Central memory CD8-positive, alpha-beta T cell (primary cell): ENCODE data around the gene USPL1.
A peak's percentile ranks its signal among the peaks of the same experiment; 100 is the strongest.

ENCODE experiments used
- ATAC-seq: fragments of 150-1000 bp; cut with Tn5 transposase; replicated peaks from 2 replicates; pipeline ENCODE4 v1.10.0; 2022; ENCODE audit warnings: mild to moderate bottlenecking, moderate FRiP score, moderate number of reproducible peaks; ENCODE audit not compliant: poor library complexity, severe bottlenecking; ENCODE audit errors: extremely low read depth
- DNase-seq, 2 donors: peaks; one replicate each; pipeline ENCODE4 v3.0.0; 2021; ENCODE audit warnings: low spot score in 2 of 2
- H3K27ac Mint-ChIP-seq: one replicate; pipeline ENCODE4 v1.8.0; 2022; ENCODE audit warnings: low read depth, mild to moderate bottlenecking, moderate library complexity, mixed read lengths
- H3K27me3 Mint-ChIP-seq: one replicate; pipeline ENCODE4 v1.8.0; 2022; ENCODE audit warnings: mixed read lengths
- H3K36me3 Mint-ChIP-seq: one replicate; pipeline ENCODE4 v1.8.0; 2022; ENCODE audit warnings: mild to moderate bottlenecking, moderate library complexity, mixed read lengths; ENCODE audit not compliant: insufficient read depth
- H3K4me1 Mint-ChIP-seq: one replicate; pipeline ENCODE4 v1.8.0; 2022; ENCODE audit warnings: mixed read lengths
- H3K4me3 Mint-ChIP-seq: one replicate; pipeline ENCODE4 v1.8.0; 2022; ENCODE audit warnings: mild to moderate bottlenecking, moderate library complexity, mixed read lengths
- H3K9me3 Mint-ChIP-seq: one replicate; pipeline ENCODE4 v1.8.0; 2022; ENCODE audit warnings: mixed read lengths

The USPL1 gene

DNA sequence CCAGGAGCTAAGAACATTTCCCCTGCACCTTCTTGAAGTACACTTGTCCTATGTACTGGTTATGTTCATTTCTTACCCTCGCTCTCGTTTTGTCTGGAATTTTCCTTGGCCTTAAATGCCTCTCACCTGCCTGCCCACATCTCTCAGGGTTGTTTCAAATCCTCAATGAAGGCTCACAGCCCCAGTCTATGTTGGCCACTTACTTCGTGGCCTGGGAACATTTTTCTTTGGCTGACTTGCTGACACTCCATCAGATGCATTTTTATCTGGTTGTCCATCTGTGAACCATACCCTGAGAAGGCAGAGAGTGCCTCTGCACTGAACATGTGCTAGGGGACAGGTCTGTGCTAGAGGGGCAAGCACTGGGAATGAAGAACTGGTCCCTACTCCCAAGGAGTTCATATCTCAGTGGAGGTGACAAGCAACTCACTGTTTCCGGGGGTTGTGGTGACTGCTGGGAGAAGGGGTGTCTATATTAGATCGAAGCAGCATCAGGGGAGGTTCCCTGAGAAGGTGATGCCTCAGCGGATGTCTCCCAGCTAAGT, 53.6 kb downstream of the USPL1 start:
- Mint-ChIP-seq H3K4me1 (peaks cover 17% of the 10 kb centered on the region), H3K27ac (no peak overlapping the region), H3K4me3 (no peak overlapping the region), H3K9me3 (no peaks in the 10 kb centered on the region), H3K27me3 (no peaks in the 10 kb centered on the region), H3K36me3 (peaks cover 16% of the 10 kb centered on the region)
- DNase-seq (no peak), ATAC-seq (no peak)

DNA sequence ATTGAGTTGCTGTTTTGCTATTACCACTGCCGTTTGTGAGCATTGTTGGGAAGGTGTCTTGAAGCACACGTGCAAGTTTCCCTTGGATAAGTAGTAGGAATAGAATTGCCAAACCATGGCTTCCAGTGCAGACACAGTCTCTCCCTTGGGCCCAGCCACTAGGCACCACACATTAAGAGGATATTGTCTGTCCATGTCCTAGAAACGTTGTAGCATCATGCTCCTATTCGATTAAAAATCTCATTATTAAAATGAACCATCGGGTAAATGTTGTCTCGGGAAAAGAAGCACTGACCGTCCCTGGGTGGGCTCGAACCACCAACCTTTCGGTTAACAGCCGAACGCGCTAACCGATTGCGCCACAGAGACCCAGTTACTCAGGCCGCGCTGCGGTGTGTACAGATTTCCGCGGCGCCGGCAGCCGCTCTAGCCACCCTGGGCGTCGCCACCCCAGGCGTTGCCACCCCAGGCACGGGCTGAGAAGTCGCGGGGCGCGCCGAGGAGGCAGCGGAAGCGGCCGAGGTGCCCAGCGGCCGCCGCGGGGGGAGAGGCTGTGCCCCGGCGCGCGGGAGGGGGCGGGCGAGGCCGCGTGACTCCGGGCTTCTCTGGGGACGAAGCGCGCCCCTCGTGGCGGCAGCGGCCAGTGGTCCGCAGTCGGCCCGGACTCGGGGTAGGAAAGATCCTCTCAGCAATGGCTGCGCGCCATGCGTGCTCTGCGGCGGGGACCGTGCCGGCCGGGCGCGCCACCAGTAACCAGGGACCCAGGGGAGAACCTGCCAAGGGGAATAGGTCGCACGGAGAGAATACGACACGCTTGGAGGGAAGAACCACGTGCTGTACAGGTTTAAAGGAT, 56.2 kb downstream of the USPL1 start:
- peak; percentile 94 for ATAC-seq
- peak; percentile 93 to 94 for DNase-seq
- H3K4me3 Mint-ChIP-seq: peak overlapping the region; percentile 81
- H3K36me3 Mint-ChIP-seq: peaks cover 16% of the 10 kb centered on the region
- peak overlapping the region; percentile 99 for H3K27ac Mint-ChIP-seq
- no peaks in the 10 kb centered on the region for H3K9me3 Mint-ChIP-seq
- H3K4me1 Mint-ChIP-seq: peaks cover 17% of the 10 kb centered on the region
- H3K27me3 Mint-ChIP-seq: no peaks in the 10 kb centered on the region

DNA sequence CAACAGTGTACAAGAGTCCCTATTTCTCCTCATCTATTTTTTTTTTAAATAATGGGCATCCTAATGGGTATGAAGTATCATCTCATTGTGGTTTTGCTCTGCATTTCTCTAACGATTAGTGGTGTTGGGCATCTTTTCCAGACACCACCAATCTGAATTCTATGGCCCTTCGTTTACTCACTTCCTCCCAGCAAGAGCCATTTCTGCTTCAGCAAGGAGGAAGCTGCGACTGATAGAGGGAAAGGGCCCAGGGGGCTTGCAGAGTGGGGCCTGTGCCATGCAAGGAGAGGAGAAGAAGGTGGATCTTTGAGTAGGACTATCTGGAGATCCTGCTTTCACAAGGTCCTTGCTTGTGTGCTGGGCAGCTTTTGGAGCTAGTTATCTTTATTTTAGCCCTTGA, 58.0 kb downstream of the USPL1 start:
- H3K27me3 Mint-ChIP-seq: no peaks in the 10 kb centered on the region
- ATAC-seq: no peak
- no peak overlapping the region for H3K27ac Mint-ChIP-seq
- H3K9me3 Mint-ChIP-seq: no peaks in the 10 kb centered on the region
- peaks cover 16% of the 10 kb centered on the region for H3K36me3 Mint-ChIP-seq
- H3K4me3 Mint-ChIP-seq: peak overlapping the region; percentile 36
- no peak for DNase-seq
- H3K4me1 Mint-ChIP-seq: peaks cover 25% of the 10 kb centered on the region

DNA sequence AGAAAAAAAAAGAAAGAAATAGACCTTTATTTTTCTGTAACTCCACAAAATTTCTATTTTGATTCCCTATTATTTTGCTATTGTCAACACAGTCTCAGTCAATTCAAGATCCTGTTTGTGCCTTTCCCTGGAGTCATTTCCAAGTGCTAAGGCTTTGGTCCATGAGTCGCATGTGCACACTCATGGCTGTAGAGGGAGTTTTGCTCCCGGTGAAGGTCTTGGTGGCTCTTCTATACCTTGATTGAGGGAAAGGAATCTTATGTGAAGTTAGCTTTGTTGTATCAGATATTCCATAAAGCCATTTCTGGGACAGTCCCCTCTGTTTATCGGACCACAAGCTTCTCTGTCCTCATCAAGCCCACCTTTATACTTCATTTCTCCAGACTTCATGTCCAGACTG, 59.0 kb downstream of the USPL1 start:
- Mint-ChIP-seq H3K36me3 (peaks cover 16% of the 10 kb centered on the region), H3K9me3 (no peaks in the 10 kb centered on the region), H3K4me3 (no peak overlapping the region), H3K27me3 (no peaks in the 10 kb centered on the region), H3K27ac (no peak overlapping the region), H3K4me1 (peaks cover 25% of the 10 kb centered on the region)
- ATAC-seq: no peak
- DNase-seq: no peak

DNA sequence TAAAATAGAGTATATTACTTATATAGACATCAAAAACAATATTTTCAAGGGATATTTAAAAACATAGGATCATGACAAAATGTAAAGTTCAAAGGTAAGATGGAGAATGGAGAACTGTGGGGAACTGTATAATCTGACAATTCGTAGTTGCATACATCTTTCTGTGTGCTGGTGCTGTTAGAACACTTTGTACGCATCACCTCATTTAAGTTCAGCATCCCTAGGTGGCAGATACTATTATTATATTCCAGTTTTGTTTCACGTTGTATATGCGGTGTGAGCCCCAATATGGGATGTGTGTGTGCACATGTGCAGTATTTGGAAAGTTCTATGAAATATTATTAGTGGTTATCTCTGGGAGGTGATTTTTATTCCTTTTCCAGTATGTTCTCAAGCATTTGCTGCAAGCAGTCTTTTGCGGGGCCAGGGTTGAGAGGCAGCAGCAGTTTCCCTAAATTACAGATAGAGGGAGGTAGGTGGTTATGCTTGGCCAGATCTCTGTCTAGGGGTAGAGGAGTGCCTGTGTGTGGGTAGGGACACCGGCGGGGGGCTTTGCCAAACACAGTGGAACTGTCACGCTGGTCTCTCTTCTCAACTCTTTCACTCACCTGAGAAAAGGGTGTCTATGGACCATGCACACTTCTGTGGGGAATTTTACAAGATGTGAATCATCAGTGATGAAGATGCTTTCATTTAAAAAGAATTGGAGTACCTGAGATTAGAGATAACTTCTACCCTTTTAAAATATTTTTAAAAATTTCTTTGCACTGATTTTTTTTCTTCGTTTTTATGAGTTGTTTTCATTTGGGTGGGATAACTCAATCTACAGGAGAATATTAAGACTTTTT, 62.0 kb downstream of the USPL1 start:
- Mint-ChIP-seq H3K9me3 (no peaks in the 10 kb centered on the region), H3K27ac (no peak overlapping the region), H3K36me3 (peaks cover 2% of the 10 kb centered on the region), H3K27me3 (no peaks in the 10 kb centered on the region), H3K4me1 (peaks cover 14% of the 10 kb centered on the region), H3K4me3 (no peak overlapping the region)
- ATAC-seq: peak; percentile 83
- no peak for DNase-seq

DNA sequence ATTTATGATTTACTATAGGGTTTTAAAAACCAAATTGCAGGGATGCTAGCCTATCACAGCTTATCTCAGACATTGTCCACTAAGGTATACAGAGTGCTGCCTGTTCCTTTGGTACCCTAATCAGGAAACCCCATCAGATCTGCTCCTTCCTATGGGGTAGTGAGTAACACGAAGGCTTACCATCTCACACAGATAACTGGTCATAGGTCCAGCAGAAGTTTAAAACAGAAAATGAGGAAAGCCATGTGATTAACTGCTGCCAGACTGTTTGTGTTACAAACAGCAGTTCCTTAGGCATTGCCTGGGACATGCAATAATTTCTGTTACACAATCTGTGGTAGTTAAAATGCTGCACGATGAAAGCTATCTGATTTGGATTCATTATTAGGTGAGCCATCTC, 64.1 kb downstream of the USPL1 start:
- DNase-seq: no peak
- H3K9me3 Mint-ChIP-seq: no peaks in the 10 kb centered on the region

DNA sequence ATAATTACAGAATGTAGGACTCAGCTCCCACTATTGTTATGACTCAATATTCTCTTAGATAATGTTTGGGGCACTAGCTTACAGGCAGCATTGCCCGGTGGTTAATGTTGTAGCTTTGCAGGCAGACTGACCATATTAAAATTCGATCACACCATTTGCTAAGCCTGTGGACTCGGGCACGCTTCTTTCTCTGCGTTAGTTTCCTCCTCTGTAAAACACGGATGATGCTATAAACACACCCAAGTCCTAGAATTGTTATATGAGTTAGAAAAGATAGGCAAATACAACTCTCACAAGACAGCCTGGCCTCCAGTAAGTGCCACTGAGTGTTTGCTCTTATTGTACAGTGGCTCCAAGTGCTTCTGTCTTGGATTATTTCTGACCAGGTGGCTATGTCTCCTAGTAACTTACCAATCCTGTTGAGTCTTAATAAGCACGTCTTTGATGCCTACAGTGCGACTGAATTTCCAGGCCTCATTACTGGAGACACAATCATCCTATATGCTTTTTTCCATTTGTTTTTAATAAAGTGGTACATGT, 67.7 kb downstream of the USPL1 start:
- Mint-ChIP-seq H3K4me1 (peaks cover 3% of the 10 kb centered on the region), H3K27ac (no peak overlapping the region), H3K36me3 (peaks cover 5% of the 10 kb centered on the region), H3K9me3 (no peaks in the 10 kb centered on the region), H3K27me3 (no peaks in the 10 kb centered on the region), H3K4me3 (no peak overlapping the region)
- no peak for ATAC-seq
- no peak for DNase-seq

More for the DNA sequence above, 64.1 kb downstream of the USPL1 start:
- no peak overlapping the region for H3K4me3 Mint-ChIP-seq
- H3K27ac Mint-ChIP-seq: no peak overlapping the region
- H3K36me3 Mint-ChIP-seq: peaks cover 5% of the 10 kb centered on the region
- H3K27me3 Mint-ChIP-seq: no peaks in the 10 kb centered on the region
- no peak for ATAC-seq
- H3K4me1 Mint-ChIP-seq: peaks cover 8% of the 10 kb centered on the region

DNA sequence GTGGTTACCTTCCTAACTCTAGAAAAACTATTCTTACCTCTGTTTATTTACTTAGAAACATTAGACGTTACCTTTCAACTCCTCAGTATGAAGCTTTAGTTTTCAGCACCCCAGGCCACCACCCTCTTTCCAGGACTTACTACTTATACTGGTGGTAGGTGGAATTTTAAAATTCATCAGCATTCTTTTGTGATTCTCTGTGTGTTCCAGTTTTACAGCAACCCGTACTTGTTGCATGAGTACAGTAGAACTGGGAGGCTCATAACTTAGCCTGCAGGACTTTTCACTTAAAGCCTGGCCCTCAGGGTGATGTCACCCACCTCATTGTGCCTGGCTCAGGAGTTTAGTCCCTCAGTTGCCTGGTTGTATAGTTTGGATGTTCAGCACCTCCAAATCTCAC, 68.3 kb downstream of the USPL1 start:
- Mint-ChIP-seq H3K27me3 (no peaks in the 10 kb centered on the region), H3K27ac (no peak overlapping the region), H3K4me1 (peaks cover 6% of the 10 kb centered on the region), H3K36me3 (peaks cover 5% of the 10 kb centered on the region), H3K4me3 (no peak overlapping the region), H3K9me3 (no peaks in the 10 kb centered on the region)
- DNase-seq: no peak
- no peak for ATAC-seq

DNA sequence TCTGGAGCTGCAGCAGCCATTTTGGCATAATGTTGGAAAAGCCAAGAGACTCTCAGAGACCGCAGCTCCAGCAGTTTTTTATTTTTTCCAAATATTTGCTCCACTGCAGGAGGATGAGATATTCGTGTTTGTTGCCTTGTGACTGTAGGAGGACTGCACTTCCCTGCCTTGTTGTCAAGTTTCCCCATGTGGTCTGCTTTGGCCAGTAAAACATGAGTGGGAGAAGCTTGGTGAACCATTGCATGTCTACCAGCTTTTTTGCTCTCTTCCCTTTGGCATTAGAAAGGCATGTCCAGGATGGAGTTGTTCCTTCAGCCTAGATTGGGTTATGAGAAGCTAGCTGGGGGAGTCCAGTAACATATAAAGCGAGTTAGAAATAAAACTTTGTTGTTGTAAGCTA, 69.9 kb downstream of the USPL1 start:
- H3K4me1 Mint-ChIP-seq: peaks cover 6% of the 10 kb centered on the region
- H3K36me3 Mint-ChIP-seq: peaks cover 3% of the 10 kb centered on the region
- DNase-seq (no peak), ATAC-seq (no peak)
- no peak overlapping the region for H3K27ac Mint-ChIP-seq
- no peaks in the 10 kb centered on the region for H3K9me3 Mint-ChIP-seq
- no peak overlapping the region for H3K4me3 Mint-ChIP-seq
- peaks cover under 1% of the 10 kb centered on the region for H3K27me3 Mint-ChIP-seq

DNA sequence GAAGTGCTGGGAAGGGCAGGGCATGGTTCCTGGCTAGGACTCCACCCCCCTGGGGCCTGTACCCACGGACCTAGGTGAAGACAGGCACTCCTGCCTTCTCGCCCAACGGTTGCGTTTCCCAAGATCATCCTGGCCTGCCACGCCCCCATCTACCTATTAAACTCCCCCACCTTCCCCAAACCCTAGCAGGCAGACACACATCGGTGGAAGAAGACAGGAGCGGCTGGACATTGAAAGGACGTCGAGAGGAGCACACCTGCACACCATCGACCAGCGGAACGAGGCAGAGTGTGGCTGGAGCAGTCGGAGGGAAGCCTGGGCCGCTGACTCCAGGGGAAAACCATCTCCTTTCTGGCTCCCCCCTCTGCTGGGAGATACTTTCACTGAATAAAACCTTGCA, 72.0 kb downstream of the USPL1 start:
- Mint-ChIP-seq H3K27me3 (peaks cover 22% of the 10 kb centered on the region), H3K36me3 (peaks cover 3% of the 10 kb centered on the region), H3K4me3 (no peak overlapping the region), H3K27ac (no peak overlapping the region), H3K9me3 (no peaks in the 10 kb centered on the region), H3K4me1 (peaks cover 6% of the 10 kb centered on the region)
- DNase-seq (no peak), ATAC-seq (no peak)

DNA sequence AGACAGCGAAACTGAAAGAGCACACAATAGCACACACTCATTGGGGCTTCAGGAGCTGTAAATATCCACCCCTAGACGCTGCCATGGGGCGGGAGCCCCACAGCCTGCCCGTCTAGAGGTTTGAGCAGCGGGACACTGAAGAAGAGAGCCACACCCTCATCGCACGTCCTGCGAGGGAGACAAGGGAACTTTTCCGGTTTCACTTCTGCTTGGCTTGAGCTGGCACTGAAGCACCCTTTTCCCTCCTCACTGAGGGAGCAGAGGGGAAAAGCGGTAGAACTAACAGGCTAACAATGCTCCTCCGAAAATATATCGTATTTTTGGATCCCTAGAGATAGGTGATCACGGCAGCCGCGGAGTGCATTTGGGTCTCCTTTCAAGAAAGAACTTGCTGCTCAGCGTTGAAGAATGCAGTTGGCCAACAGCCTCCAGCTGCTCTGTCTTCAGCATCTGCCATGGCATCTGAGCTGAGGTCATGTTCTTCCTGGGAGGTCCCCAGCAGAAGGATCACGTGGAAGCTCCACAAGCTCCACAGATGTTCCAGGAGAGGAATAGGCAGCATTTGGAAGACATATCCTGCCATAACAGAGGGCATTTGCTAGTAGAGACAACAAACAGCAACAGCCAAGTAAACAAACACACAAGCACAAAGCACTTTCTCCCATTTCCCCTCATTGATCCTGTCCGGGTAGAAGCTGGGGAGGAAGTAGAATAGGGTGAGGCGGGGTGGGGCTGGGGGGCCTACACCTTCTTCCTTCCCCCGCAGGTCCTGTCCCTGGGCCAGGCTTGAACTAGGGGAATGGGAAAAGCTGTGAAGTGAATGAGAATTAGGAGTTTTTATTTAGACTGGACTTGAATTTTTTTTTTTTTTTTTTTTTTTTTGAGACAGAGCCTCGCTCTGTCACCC, 72.8 kb downstream of the USPL1 start:
- ATAC-seq (peak; percentile 46), DNase-seq (no peak)
- Mint-ChIP-seq H3K9me3 (no peaks in the 10 kb centered on the region), H3K27me3 (peaks cover 28% of the 10 kb centered on the region), H3K4me1 (peaks cover 9% of the 10 kb centered on the region), H3K36me3 (peaks cover 3% of the 10 kb centered on the region), H3K4me3 (peak overlapping the region; percentile 62), H3K27ac (no peak overlapping the region)

DNA sequence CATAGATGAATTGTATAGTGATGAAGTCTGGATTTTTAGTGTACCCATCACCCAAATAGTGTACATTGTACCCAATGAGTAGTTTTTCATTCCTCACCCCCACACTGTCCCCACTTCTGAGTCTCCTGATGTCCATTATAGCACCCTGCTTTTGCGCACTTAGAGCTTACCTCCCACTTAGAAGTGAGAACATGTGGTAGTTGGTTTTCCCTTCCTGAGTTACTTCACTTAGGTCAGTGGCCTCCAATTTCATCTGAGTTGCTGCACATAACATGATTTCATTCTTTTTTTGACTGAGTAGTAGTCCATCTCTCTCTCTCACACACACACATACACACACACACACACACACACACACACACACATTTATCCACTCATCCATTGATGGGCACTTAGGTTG, 74.4 kb downstream of the USPL1 start:
- Mint-ChIP-seq H3K4me3 (no peak overlapping the region), H3K36me3 (no peaks in the 10 kb centered on the region), H3K9me3 (no peaks in the 10 kb centered on the region), H3K4me1 (peaks cover 20% of the 10 kb centered on the region), H3K27me3 (peaks cover 33% of the 10 kb centered on the region), H3K27ac (no peak overlapping the region)
- DNase-seq: no peak
- ATAC-seq: no peak
